GM21423 (cell line): ENCODE measurements around the gene ATP6AP1.

ENCODE experiments used
- ATAC-seq: cut with Tn5 transposase; IDR thresholded peaks from one replicate; pipeline ENCODE4 v1.9.1; 2021; ENCODE audit warnings: mild to moderate bottlenecking, moderate library complexity; ENCODE audit not compliant: unreplicated experiment

The ATP6AP1 gene

GRCh38 chrX:154446430-154446829, 18.0 kb downstream of the ATP6AP1 start:
- ATAC-seq, result no peak

- no peak for ATAC-seq
Measured at GRCh38 chrX:154448484-154448883, 20.0 kb downstream of the ATP6AP1 start.

GRCh38 chrX:154449618-154450017, 21.1 kb downstream of the ATP6AP1 start:
- no peak for ATAC-seq

- no peak for ATAC-seq
Measured at GRCh38 chrX:154450312-154450711, 21.8 kb downstream of the ATP6AP1 start.

- ATAC-seq, result no peak
Measured at GRCh38 chrX:154452823-154453222, 24.3 kb downstream of the ATP6AP1 start.

GRCh38 chrX:154457491-154458115, 29.1 kb downstream of the ATP6AP1 start:
- peak; percentile 61 for ATAC-seq

- peak; percentile 67 for ATAC-seq
Measured at GRCh38 chrX:154458116-154458953, 29.9 kb downstream of the ATP6AP1 start, which contains the start of gene PLXNA3. Gene PLXNA3, plus strand, starts transcription at chrX:154458281. Its CDS starts 1,903 bp downstream, at chrX:154460184.

GRCh38 chrX:154458954-154459778, 30.7 kb downstream of the ATP6AP1 start:
- ATAC-seq, result no peak

- no peak for ATAC-seq
Measured at GRCh38 chrX:154459832-154460231, 31.4 kb downstream of the ATP6AP1 start.

GRCh38 chrX:154460326-154460725, 31.8 kb downstream of the ATP6AP1 start:
- no peak for ATAC-seq

GRCh38 chrX:154462396-154462795, 33.9 kb downstream of the ATP6AP1 start:
- ATAC-seq, result no peak

GRCh38 chrX:154463611-154464220, 35.2 kb downstream of the ATP6AP1 start:
- ATAC-seq, result no peak

- ATAC-seq, result no peak
Measured at GRCh38 chrX:154464806-154465365, 36.4 kb downstream of the ATP6AP1 start.

- ATAC-seq, result no peak
Measured at GRCh38 chrX:154465601-154466000, 37.1 kb downstream of the ATP6AP1 start.

GRCh38 chrX:154466036-154466435, 37.6 kb downstream of the ATP6AP1 start:
- no peak for ATAC-seq

GRCh38 chrX:154466907-154467306, 38.4 kb downstream of the ATP6AP1 start:
- ATAC-seq, result no peak

- no peak for ATAC-seq
Measured at GRCh38 chrX:154467556-154467955, 39.1 kb downstream of the ATP6AP1 start.

GRCh38 chrX:154468217-154468616, 39.7 kb downstream of the ATP6AP1 start:
- ATAC-seq, result no peak

GRCh38 chrX:154469114-154469513, 40.6 kb downstream of the ATP6AP1 start:
- no peak for ATAC-seq

GRCh38 chrX:154469880-154470279, 41.4 kb downstream of the ATP6AP1 start:
- ATAC-seq, result no peak

- no peak for ATAC-seq
Measured at GRCh38 chrX:154470434-154470833, 42.0 kb downstream of the ATP6AP1 start.
